KG1 (cell line): ENCODE results near the gene GOLGB1.
"Not testable (repeated sequence)": the region's sequence is repeated elsewhere in the genome, so short reads cannot be mapped to it uniquely, and the experiment has no call there.

Experiments used
- DNase-seq: peaks from one replicate; lab custom pipeline; 2025; lab: John Stamatoyannopoulos, UW

Gene GOLGB1, protein sequence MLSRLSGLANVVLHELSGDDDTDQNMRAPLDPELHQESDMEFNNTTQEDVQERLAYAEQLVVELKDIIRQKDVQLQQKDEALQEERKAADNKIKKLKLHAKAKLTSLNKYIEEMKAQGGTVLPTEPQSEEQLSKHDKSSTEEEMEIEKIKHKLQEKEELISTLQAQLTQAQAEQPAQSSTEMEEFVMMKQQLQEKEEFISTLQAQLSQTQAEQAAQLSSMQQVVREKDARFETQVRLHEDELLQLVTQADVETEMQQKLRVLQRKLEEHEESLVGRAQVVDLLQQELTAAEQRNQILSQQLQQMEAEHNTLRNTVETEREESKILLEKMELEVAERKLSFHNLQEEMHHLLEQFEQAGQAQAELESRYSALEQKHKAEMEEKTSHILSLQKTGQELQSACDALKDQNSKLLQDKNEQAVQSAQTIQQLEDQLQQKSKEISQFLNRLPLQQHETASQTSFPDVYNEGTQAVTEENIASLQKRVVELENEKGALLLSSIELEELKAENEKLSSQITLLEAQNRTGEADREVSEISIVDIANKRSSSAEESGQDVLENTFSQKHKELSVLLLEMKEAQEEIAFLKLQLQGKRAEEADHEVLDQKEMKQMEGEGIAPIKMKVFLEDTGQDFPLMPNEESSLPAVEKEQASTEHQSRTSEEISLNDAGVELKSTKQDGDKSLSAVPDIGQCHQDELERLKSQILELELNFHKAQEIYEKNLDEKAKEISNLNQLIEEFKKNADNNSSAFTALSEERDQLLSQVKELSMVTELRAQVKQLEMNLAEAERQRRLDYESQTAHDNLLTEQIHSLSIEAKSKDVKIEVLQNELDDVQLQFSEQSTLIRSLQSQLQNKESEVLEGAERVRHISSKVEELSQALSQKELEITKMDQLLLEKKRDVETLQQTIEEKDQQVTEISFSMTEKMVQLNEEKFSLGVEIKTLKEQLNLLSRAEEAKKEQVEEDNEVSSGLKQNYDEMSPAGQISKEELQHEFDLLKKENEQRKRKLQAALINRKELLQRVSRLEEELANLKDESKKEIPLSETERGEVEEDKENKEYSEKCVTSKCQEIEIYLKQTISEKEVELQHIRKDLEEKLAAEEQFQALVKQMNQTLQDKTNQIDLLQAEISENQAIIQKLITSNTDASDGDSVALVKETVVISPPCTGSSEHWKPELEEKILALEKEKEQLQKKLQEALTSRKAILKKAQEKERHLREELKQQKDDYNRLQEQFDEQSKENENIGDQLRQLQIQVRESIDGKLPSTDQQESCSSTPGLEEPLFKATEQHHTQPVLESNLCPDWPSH (N-terminal part only)

DNA sequence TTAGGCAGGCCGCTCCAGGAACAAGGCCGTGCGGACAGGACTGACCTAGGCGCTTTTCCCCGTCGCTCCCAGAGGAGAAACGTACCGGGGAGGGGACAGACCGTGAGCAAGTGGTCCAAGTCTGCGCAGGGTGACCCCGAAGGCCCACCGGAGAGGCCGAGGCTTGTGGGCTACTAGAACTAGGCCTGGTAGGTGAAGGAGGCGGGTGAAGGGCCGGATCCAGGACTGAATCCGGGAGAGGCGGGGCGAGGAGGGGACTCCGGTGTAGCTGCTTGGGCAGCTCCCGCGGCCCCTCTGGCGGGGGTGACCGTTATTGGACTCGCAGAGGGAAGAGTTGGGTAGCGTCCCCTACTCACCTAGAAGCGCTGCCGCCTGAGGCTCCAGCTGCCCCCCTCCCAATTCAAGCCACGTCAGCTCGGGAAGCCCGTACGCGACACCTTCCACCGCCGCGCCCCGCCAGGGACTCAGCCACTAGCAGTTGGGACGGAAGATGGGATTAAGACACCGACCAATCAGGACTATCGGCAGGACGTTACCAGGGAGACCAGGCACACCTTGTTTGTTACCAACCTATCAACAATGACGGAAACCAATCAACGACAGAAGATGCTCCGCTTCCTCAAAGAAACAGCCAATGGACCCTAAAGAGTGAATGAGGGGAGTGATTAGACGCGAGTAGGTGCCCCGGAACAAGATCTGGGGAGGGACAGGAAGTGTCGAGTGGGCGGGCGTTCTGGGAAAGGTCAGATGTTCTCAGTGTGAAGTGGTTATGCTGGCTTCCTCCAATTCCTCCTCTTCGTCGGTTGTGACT lies at the start of gene GOLGB1:
GOLGB1 (minus strand) TSS at position 466 of the 811 bp plus-strand sequence. CDS start 18,770 bp downstream, outside the sequence.
- DNase-seq = peak; percentile 94

DNA sequence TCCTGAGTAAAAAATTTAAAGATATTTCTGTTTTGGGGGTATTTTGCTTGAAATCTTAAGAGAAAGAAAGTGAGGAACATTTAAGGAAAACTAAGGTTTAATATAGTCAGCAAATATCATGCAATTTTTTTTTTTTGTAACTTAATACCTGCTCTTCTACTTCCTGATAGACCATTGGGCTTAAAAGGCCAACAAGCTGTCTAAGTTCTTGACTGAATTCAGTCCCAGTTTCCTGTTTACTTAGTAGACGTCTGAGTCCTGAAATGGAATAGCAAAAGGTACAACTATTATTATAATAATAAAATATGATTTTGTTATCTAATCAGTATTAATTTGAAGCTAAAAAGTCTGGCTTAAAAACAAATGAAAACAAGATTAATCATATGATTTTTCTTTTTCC lies 47.4 kb upstream of the GOLGB1 start:
- no peak for DNase-seq

DNA sequence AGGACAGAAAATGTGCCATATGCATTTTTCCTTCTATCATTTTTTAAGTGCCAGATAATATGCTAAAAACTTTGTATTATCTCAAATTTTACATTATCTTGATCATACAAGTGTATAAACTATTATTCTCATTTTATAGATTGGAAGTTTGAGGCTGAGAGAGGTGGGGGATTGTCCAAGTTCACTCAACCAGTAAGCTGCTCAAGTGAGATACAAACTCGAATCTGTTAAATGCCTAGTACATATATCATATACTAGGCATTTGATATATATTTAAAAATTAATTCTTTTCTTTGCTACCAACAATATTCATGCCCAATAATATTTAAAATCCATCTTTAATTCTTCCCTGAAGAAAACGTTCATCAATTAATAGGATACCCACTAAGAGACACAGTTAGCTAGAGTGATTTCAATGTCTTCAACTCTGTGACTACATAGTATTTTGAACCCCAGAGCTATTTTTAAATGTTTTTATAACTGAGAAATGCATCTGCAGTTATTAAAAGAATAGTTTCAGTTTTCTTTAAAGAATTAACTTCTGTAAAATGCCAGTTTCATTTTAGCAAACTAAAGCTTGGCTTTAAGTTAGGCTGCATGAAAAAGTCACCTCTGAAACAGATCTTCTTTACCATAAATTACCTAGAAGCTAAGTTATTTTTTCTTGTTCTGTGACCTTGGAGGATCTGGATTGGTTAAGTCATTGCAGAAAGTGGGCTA lies 44.9 kb upstream of the GOLGB1 start:
- no peak for DNase-seq

DNA sequence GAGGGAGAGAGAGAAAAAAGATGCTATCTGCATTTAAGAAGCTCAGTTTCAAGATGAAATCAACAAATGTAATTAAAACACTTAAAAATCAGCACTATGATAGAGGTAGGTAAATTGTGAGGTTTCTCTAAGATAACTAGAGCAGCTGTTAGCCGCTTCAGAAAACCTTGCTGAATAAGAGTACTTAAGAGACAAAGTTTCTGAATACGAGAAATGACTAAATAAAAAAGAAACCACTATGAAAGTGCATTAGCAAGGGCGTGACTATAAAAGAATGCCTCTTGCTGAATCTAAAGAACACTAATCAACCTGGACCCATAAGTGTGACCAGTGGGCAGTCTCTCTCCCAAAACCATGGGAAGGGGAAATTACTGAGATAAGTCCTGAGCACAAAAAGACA lies 43.5 kb upstream of the GOLGB1 start:
- DNase-seq = no peak

DNA sequence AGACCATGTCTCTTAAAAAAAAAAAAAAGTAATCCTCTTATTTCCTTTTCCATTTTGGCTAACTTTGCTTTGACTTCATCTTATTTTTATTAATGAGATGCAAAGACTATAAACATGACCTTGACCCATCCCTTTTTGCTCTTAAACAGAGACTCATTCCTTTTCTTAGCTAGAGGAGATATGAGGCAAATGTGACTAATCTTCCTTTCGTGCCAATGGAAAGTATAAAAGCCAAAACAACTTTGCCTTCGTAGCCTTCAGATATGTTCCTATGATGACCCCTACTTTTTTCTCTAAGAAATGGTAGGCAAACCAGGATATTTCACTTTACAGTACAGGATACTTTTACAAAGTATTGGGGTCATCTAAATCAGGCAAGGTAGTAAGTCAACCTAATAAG lies 36.9 kb upstream of the GOLGB1 start:
- no peak for DNase-seq

DNA sequence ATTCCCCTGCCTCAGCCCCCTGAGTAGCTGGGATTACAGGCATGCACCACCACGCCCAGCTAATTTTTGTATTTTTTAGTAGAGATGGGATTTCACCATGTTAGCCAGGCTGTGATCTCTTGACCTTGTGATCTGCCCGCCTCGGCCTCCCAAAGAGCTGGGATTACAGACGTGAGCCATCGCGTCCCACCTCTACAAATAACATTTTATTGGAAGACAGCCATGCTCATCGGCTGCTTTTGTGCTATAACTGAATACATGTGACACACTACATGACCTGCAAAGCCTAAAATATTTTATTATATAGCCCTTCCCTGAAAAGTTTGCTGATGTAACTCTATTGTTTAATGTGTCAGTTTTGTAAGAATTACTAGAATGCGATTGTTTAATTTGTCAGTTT lies 33.2 kb upstream of the GOLGB1 start:
- not testable (repeated sequence) for DNase-seq

DNA sequence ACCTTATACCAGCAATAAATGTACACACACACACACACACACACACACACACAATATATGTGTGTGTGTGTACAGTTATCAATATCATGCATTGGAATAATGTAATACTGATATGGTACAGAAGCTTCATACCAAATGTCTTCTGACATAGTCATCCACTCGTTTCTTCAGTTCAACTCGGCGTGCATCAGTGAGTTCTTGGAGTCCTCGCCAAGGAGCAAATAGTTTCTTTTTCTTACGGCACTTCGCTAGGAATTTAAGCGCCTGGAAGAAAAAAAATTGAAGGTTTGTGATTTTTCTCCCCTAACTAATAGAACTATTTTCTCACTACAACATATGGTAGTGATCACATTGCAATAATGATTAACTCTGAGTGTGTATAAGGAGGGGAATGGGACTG lies 32.1 kb upstream of the GOLGB1 start:
- DNase-seq = no peak

DNA sequence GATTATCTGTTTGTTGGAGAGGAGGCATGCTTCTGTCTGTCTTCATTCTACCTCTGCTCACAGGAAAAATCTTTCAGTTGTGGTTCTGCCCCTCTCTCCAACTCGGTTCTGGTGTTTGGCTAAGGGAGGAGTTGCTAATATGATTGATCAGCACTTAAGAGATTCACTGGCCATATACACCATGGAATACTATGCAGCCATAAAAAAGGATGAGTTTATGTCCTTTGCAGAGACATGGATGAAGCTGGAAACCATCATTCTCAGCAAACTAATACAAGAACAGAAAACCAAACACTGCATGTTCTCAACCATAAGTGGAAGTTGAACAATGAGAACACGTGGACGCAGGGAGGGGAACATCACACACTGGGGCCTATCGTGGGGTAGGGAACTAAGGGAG lies 25.6 kb upstream of the GOLGB1 start:
- DNase-seq = not testable (repeated sequence)

DNA sequence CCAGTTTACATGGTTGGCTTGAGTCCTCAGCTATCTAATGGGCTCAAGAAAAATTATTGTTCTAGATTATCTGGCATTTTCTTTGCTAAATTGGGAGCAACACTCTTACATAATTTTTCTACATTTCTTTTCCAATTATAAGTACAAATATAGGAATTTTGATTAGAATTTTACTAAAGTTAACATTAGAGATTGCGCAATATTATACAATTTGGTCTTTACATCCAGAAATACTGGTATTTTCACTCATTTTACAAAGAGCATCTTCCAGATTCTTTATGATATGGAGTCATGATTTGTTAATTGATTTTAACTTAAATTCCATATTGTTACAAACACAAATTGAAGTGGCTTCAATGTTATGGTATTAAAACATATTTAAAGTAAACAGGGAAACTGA lies 19.7 kb upstream of the GOLGB1 start:
- no peak for DNase-seq

DNA sequence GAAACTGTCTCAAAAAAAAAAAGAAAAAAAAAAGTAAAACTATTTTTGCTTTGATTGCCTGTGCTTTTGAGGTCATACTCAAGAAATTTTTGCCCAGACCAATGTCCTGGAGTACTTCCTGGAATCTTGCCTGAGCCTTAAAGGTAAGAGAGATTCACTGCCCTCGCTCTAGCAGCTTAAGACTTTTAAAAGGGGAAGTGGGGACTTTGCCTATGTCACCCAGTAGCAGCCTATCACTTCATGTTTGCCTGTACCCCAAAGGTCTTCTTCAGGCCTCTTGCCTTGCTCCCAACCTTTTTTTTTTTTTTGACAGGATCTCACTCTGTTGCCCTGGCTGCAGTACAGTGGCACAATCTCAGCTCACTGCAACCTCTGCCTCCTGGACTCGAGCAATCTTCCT lies 18.9 kb upstream of the GOLGB1 start:
- no peak for DNase-seq

DNA sequence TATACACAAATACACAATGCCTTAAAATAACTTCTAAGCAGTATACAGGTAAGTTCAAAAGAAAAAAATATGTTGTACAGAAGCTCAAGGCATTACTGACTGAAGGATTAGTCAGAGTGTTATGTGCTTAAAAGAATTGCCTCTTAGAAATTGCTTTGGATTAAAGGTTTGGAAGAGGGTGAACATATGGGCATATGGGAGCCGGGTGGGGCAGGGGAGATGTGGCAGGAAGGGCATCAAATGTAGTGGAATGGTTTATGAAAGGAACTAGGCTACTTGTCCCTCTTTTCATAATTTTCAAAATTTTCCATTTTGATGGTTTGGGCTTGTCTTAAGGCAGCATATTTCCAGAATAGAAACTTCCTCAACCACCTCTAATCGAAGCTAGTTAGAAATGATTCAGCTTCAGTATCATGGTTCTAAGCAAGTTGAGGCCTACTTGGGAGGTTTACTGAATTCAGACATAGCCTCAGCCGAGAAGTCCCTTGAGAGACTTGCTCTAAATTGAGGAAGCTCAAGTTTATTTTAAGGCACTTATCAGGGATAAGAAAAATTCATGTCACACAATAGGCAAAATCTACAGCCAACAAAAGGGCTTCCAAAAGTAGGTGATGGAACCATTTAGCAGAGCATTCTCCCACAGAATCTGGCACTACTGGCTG lies 10.1 kb upstream of the GOLGB1 start:
- no peak for DNase-seq

DNA sequence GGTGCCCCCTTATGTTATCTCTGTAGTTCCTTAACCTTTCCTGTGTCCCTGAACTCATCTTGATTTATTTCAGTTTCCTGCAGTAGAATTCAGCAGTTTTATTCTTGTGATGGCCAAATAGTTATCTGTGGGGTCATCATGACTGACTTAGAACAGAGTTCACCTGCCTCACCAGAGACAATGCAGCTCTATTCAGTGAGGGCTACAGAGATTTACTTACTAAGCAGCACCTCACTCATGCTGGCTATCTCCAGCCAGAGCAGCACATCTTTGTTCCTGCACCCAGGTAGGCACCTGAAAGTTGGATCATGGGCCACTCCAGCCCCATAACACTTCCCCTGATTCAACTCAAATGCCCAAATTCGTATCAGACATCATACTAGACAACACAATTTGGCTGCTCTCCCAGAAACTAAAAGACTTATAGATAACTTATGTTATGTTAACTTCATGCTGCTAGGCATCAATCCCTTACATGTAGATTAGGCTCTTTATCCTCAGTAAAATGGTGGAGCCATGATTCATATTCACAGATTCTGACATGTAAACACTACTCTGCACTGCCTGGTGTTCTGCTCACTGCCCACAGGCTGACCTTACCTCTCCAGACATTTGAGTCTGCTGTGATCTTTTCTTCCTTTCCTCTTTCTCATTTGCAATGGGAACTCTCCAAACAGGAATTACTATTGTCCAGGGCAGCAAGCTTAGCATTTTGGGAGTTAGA lies 9.3 kb upstream of the GOLGB1 start:
- DNase-seq = no peak

DNA sequence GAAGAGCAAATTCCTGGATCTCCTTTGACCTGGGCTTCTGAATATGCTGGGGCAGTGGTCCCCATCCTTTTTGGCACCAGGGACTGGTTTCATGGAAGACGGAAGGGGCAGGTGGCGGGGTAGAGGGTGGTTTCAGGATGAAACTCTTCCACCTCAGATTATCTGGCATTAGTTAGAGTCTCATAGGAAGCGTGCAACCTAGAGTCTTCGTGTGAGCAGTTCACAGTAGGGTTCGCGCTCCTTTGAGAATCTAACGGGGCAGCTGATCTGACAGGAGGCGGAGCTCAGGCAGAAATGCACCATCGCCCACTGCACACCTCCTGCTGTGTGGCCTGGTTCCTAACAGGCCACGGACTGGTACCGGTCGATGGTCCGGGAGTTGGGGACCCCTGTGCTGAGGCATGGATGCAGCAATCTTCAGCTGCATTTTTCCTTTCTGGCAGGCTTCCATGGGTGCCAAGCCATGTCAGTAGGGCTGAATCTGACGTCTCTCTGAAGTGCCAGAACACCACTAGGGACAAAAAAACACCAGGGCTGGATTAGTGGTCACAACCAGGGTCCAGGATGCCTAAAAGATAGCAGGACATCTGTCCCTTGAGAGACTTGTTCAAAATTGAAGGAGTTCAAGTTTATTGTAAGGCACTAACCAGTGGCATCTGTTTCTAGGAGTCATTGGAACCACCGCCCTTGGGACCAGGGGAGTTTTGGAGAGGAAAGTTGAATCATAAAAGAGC lies 8.4 kb upstream of the GOLGB1 start:
- DNase-seq = no peak

DNA sequence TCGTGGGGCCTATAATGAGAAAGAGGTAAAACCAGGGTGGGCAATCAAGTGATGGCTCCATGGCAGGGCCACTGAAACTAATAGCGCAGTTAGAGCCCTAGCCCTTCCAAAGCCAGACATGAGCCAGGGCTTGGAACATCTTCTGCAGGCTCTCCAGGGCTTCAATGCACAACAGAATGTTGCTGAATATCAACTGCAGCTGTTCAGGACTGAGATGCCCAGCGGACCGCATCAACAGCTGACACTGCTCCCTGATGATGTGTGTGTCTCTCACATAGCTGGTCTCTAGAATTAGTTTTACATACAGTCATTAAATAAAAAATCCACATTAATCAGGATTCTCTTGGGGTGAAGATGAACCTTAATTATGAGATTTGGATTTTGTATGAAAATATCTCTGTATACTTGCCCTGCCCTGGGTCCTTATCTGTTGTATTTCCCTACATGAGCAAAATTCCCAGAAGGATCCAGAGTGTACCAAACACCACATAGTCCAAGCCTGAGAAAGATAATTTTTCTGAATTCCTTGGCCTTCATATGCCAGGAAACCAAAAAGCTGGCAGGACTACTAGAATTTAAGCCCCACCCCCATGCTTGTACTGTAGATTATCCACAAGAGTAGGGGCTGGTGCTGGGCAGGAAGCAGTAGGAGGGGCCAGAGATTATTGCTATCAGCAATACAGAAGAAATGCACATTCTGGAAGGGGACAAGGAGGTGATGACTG lies 7.7 kb upstream of the GOLGB1 start:
- DNase-seq = no peak

DNA sequence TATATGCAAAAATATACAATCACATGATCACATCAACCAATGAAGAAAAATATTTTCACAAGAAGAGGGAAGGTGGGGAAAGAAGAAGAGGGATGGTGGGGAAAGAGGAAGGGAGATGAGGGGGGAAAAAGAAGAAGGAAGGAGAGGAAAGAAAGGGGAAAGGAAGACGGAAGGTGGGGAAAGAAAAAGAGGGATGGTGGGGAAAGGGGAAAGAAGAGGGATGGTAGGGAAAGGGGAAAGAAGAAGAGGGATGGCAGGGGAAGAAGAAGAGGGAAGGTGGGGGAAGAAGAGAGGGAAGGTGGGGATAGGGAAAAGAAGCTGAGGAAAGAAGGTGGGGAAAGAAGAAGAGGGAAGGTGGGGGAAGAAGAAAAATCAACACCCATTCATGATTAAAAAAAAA lies 3.2 kb upstream of the GOLGB1 start:
- DNase-seq = no peak

DNA sequence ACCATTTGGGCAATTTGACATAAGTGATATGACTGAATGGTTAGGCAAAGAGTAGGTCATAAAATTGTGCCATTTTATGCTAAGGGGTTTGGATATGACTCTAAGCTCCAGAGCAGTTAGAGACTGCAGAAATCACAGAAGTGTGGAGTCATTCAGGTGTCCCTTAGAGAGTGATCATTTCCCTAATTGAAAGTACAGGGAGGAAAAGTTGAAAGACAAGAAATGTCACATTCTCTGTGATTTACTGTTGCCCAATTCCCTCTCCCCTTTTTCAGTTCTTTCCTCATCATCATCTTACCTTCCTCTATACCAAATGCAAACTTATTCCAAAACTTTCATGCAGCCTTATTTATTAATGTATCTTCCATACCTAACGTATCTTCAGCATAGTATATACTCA lies 2.7 kb upstream of the GOLGB1 start:
- DNase-seq = no peak

DNA sequence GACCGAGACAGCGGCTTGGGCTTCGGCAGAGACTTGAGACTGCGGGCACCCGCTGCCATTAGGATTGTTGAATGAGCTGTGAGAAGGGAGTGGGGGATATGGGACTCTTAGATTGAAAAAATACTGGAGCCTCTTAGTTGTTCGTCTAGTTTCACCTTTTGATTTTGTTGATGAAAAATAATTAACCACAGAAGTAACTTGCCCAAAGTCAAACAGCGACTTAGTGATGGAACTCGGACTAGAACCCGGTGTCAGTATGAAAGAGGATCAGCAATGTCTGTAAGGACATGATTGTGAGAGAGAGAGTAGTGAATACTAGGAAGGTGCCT lies 510 bp upstream of the GOLGB1 start:
- no peak for DNase-seq

DNA sequence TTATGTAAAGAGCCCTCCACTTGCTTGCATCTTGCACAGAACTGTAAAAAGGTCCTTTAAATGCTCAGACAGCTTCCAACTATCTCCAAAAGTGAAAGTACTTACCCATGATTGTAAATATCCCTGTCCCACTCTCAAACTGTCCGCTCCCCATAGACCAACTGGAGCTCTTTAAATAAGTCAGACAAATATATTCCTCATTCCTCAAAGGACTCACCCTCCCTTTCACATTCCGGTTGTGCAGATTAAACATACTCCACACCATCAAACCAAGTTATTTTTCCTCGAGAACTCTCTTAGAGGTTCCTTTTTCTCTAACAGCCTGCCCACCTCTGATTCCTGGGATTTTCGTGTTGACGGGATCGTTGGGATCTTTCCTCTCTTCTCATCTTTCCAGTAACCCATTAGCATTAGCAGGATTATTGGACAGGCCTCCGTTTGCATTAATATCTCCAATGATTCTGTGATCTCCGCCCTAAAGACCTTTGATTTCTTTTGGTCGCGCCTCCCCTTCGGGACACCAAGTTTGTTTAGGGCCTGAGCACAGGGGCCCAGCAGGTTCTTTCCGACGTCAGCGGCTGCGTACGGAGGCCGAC lies 763 bp downstream of the GOLGB1 start:
- peak; percentile 14 for DNase-seq
